CD4-positive, alpha-beta T cell (primary cell): ENCODE measurements around the gene JMJD6. TPM values are rescaled to one million over a fixed set of nuclear protein-coding genes. Genes with fewer than 3 reads are reported as not detected.
"Not testable (repeated sequence)": the region's sequence is repeated elsewhere in the genome, so short reads cannot be mapped to it uniquely, and the experiment has no call there.

Experiments used
- ATAC-seq: fragments of 200-7000 bp; cut with Tn5 transposase; one replicate; pipeline ENCODE4 v1.10.0; 2022; ENCODE audit warnings: mild to moderate bottlenecking; ENCODE audit not compliant: poor library complexity
- CTCF ChIA-PET: fragments of 350-600 bp; sonication (Branson Sonifier 250); formaldehyde crosslinking; loops from one replicate; lab custom pipeline; 2021; ENCODE audit warnings: antibody characterized with exemption, inconsistent platforms; lab: Charles Lee
- POLR2A ChIA-PET: fragments of 350-600 bp; sonication (Branson Sonifier 250); formaldehyde crosslinking; loops from one replicate; lab custom pipeline; 2021; ENCODE audit warnings: antibody characterized with exemption, inconsistent platforms; lab: Charles Lee
- DNase-seq, 14 experiments: peaks; one replicate each; pipeline ENCODE4 v3.0.0-alpha.2; 2013 to 2020; ENCODE audit warnings: mixed read lengths in 2 of 14
- H3K27ac ChIP-seq, 2 donors: one replicate each; pipeline versions ENCODE4 v1.5.1 to v1.7.0; 2013; ENCODE audit warnings: low read length in 2 of 2, low read depth in 1 of 2, mild to moderate bottlenecking in 1 of 2
- H3K27me3 ChIP-seq, 2 experiments: 1 replicate in 1 of 2; 2 replicates in 1 of 2; pipeline versions ENCODE4 v1.6.1 to v1.7.0; 2013; ENCODE audit warnings: low read length in 2 of 2, control low read depth in 1 of 2, mild to moderate bottlenecking in 1 of 2, moderate library complexity in 1 of 2; ENCODE audit not compliant: insufficient read depth in 2 of 2, control insufficient read depth in 1 of 2
- H3K36me3 ChIP-seq: one replicate; pipeline ENCODE4 v1.6.1; 2013; ENCODE audit warnings: low read length, control low read depth; ENCODE audit not compliant: insufficient read depth
- H3K4me1 ChIP-seq: one replicate; pipeline ENCODE4 v1.6.1; 2013; ENCODE audit warnings: low read length, control low read depth; ENCODE audit not compliant: insufficient read depth
- H3K4me3 ChIP-seq: one replicate; pipeline ENCODE4 v1.5.1; 2013; ENCODE audit warnings: mild to moderate bottlenecking, low read length, moderate library complexity
- H3K9me3 ChIP-seq, 2 experiments: 1 replicate in 1 of 2; 2 replicates in 1 of 2; pipeline versions ENCODE4 v1.6.1 to v1.7.0; 2013; ENCODE audit warnings: low read length in 2 of 2, mild to moderate bottlenecking in 2 of 2, control low read depth in 1 of 2, moderate library complexity in 1 of 2; ENCODE audit not compliant: control insufficient read depth in 1 of 2, insufficient read depth in 1 of 2
- H3K27ac Mint-ChIP-seq: one replicate; pipeline ENCODE4 v1.8.0; 2020; ENCODE audit warnings: mixed read lengths
- H3K27me3 Mint-ChIP-seq: one replicate; pipeline ENCODE4 v1.8.0; 2021; ENCODE audit warnings: mixed read lengths
- H3K36me3 Mint-ChIP-seq: one replicate; pipeline ENCODE4 v1.8.0; 2021; ENCODE audit warnings: low read depth, mixed read lengths
- H3K4me1 Mint-ChIP-seq: one replicate; pipeline ENCODE4 v1.8.0; 2021; ENCODE audit warnings: low read depth, mixed read lengths
- H3K4me3 Mint-ChIP-seq: one replicate; pipeline ENCODE4 v1.8.0; 2020; ENCODE audit warnings: mild to moderate bottlenecking, mixed read lengths
- H3K9me3 Mint-ChIP-seq: one replicate; pipeline ENCODE4 v1.8.0; 2020; ENCODE audit warnings: mixed read lengths
- intact Hi-C, 2 experiments: fragments of 100-400 bp; cut with DNase I in 1 of 2; cut with micrococcal nuclease in 1 of 2; formaldehyde crosslinking; loops; one replicate each; pipeline versions ENCODE4 v1.15.1 to v1.9.0; 2023 to 2025; cut with DNase I, micrococcal nuclease
- total RNA-seq, 174 experiments: library from RNA in 2 of 174; stranded (reverse) in 2 of 174; gene quantifications; one replicate each; pipeline ENCODE4 v1.2.3 and lab custom pipeline; 2021 to 2026
- TF ChIP-seq, protein P1 (sequence below): fragments of 200-600 bp; IDR thresholded peaks from one replicate; pipeline ENCODE4 v1.8.0; 2022; ENCODE audit warnings: antibody characterized with exemption, mild to moderate bottlenecking

Gene JMJD6
- total RNA-seq, 2 experiments from 2014 or later, result 133 to 134 TPM

DNA sequence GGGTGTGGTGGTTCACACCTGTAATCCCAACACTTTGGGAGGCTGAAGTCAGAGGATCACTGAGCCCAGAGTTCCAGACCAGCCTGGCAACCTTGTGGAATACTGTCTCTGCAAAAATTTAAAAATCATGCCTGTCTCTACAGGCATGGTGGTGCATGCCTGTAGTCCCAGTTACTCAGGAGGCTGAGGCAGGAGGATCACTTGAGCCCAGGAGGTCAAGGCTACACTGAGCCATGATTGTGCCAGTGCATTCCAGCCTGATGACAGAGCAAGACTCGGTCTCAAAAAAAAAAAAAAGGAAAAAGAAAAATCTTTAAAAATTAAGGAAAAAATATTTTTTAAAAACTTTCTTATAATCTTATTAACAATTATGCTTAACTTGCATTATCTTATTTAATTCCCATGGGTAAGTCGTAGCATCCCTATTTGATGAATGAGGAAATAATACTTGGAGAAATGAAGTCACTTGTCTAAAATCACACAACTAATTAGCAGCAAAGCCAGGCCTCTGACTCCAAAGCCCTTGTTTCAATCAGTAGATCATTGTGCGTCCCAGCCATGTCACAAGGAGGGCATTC, 25.1 kb upstream of the JMJD6 start:
- H3K4me3 Mint-ChIP-seq, result no peak overlapping the region
- peaks cover 32% of the 10 kb centered on the region for H3K36me3 Mint-ChIP-seq
- POLR2A ChIA-PET, result interaction anchor here (1.2 to 2.9 kb wide), 5 partner anchors 14 to 1207 kb away, joined by 6 to 76 read pairs (median 20); partner anchors contain the start of genes JMJD6, METTL23, MFSD11 and SRSF2
- H3K27ac Mint-ChIP-seq, result peak overlapping the region; percentile 96
- Histone ChIP-seq H3K9me3 (no peaks in the 10 kb centered on the region), H3K27ac (peak overlapping the region; percentile 7 to 84), H3K27me3 (no peaks in the 10 kb centered on the region), H3K4me3 (no peak overlapping the region), H3K36me3 (peaks cover 16% of the 10 kb centered on the region), H3K4me1 (peaks cover 34% of the 10 kb centered on the region)
- intact Hi-C loops, result loop anchor here in 1 of 2 experiments (5.0 kb wide), 1 partner anchor 41 kb away; no protein-coding TSS in a partner anchor
- TF ChIP-seq, protein P1, sequence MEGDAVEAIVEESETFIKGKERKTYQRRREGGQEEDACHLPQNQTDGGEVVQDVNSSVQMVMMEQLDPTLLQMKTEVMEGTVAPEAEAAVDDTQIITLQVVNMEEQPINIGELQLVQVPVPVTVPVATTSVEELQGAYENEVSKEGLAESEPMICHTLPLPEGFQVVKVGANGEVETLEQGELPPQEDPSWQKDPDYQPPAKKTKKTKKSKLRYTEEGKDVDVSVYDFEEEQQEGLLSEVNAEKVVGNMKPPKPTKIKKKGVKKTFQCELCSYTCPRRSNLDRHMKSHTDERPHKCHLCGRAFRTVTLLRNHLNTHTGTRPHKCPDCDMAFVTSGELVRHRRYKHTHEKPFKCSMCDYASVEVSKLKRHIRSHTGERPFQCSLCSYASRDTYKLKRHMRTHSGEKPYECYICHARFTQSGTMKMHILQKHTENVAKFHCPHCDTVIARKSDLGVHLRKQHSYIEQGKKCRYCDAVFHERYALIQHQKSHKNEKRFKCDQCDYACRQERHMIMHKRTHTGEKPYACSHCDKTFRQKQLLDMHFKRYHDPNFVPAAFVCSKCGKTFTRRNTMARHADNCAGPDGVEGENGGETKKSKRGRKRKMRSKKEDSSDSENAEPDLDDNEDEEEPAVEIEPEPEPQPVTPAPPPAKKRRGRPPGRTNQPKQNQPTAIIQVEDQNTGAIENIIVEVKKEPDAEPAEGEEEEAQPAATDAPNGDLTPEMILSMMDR, result no peak
- no peak for DNase-seq
- no peaks in the 10 kb centered on the region for H3K9me3 Mint-ChIP-seq
- CTCF ChIA-PET, result interaction anchor here (0.9 to 2.8 kb wide), 6 partner anchors 13 to 228 kb away, joined by 3 to 10 read pairs (median 4); partner anchors contain the start of genes METTL23 and MFSD11
- peaks cover 24% of the 10 kb centered on the region for H3K4me1 Mint-ChIP-seq
- H3K27me3 Mint-ChIP-seq, result no peaks in the 10 kb centered on the region
- ATAC-seq, result no peak

DNA sequence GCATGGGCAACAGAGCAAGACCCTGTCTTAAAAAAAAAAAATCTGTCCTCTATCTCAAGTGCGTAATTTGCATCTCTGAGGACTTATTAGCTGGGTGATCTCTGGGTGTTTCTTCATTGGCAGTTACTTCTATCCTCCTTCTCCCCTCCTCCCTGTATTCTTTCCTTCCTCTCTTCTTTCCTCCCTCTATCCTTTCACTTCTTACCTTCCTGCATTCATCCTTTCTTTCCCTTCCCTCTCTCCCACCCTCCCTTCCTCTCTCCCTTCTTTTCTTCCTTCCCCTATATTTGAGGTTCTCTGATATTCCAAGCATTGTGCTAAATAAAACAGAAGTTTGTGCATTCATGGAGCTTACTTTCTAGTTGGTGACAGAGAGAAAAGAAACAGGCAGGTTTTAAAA, 22.3 kb upstream of the JMJD6 start:
- CTCF ChIA-PET, result no interaction called here
- Mint-ChIP-seq H3K36me3 (peaks cover 61% of the 10 kb centered on the region), H3K27ac (no peak overlapping the region)

DNA sequence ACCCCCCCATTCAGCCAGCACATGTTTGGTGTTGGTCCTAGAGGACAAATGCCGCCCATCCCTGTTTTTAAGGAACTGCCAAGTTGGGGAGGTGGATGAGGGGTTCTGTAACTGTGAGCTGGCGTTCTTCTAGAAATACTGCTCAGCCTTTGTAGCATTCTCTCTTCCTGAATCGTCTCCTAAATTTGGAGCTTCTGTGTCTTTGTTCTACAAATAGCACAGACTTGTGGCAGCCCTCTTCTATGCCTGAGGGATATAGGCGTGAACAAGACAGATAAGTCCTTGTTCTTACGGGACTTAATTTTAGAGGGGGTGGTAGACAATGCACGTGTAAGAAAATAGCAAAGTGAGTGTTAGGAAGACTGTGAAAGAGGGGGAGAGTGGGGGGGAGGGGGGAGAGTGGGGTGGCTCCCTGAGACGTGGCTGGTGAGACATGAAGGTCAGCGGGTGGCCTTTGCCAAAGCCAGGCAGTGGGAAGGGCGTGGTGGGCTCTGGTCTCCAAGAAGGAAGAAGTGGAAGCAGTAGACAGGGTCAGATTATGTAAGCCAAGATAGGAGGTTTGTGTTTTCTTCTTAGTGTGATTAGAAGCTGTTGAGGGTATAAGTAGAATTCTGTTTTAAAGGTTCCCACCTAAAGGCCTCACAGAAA, 21.4 kb upstream of the JMJD6 start:
- POLR2A ChIA-PET, result interaction anchor here (1.3 to 1.8 kb wide), 2 partner anchors 10 to 14 kb away, joined by 4 to 13 read pairs; partner anchors contain the start of genes MFSD11 and SRSF2

More for the DNA sequence above, 22.3 kb upstream of the JMJD6 start:
- intact Hi-C loops, result no loop called here
- H3K9me3 ChIP-seq, result no peaks in the 10 kb centered on the region
- POLR2A ChIA-PET, result interaction anchor here (1.3 to 1.8 kb wide), 2 partner anchors 11 to 15 kb away, joined by 4 to 13 read pairs; partner anchors contain the start of genes MFSD11 and SRSF2
- H3K4me3 ChIP-seq, result no peak overlapping the region
- Mint-ChIP-seq H3K4me3 (no peak overlapping the region), H3K9me3 (no peaks in the 10 kb centered on the region), H3K27me3 (no peaks in the 10 kb centered on the region), H3K4me1 (peaks cover 18% of the 10 kb centered on the region)
- H3K4me1 ChIP-seq, result peaks cover 20% of the 10 kb centered on the region
- DNase-seq (no peak), ATAC-seq (no peak)
- H3K36me3 ChIP-seq, result peaks cover 39% of the 10 kb centered on the region
- no peak overlapping the region for H3K27ac ChIP-seq
- TF ChIP-seq, protein P1, result no peak
- no peaks in the 10 kb centered on the region for H3K27me3 ChIP-seq

DNA sequence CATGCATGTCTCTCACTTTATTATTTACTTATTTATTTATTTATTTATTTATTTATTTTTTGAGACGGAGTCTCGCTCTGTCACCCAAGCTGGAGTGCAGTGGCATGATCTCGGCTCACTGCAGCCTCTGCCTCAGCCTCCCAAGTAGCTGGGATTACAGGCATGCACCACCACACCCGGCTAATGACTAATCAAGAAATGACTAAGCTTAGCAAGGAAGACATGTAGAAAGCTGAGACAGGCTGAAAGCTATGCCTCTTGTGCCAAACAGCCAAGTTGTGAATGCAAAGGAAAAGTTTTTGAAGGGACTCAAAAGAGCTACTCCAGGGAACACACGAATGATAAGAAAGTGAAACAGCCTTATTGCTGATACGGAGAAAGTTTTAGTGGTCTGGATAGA, 19.4 kb upstream of the JMJD6 start:
- H3K4me1 ChIP-seq, ATAC-seq, DNase-seq, H3K4me1 Mint-ChIP-seq, POLR2A ChIA-PET, H3K27ac Mint-ChIP-seq, H3K9me3 ChIP-seq, H3K27me3 ChIP-seq, H3K4me3 ChIP-seq, H3K9me3 Mint-ChIP-seq, H3K27ac ChIP-seq, intact Hi-C loops, H3K4me3 Mint-ChIP-seq, H3K27me3 Mint-ChIP-seq: not testable (repeated sequence)
- CTCF ChIA-PET, result interaction anchor here (1.5 kb wide), 1 partner anchor 18 kb away, joined by 5 read pairs; no protein-coding TSS in a partner anchor
- H3K36me3 ChIP-seq, result peaks cover 55% of the 10 kb centered on the region
- H3K36me3 Mint-ChIP-seq, result peaks cover 71% of the 10 kb centered on the region

More for the DNA sequence above, 21.4 kb upstream of the JMJD6 start:
- no peaks in the 10 kb centered on the region for H3K9me3 ChIP-seq
- ATAC-seq (no peak), DNase-seq (no peak)
- CTCF ChIA-PET, result no interaction called here
- H3K36me3 ChIP-seq, result peaks cover 40% of the 10 kb centered on the region
- TF ChIP-seq, protein P1, result no peak
- Mint-ChIP-seq H3K27me3 (no peaks in the 10 kb centered on the region), H3K4me1 (peaks cover 10% of the 10 kb centered on the region), H3K9me3 (no peaks in the 10 kb centered on the region), H3K36me3 (peaks cover 61% of the 10 kb centered on the region), H3K4me3 (no peak overlapping the region), H3K27ac (no peak overlapping the region)
- H3K27ac ChIP-seq, result no peak overlapping the region
- H3K27me3 ChIP-seq, result no peaks in the 10 kb centered on the region
- no peak overlapping the region for H3K4me3 ChIP-seq
- H3K4me1 ChIP-seq, result peaks cover 15% of the 10 kb centered on the region
- intact Hi-C loops, result no loop called here
